IMR-90 (cell line): ENCODE data around the gene NTN4. TPM values are rescaled to one million over a fixed set of nuclear protein-coding genes. Genes with fewer than 3 reads are reported as not detected.
"Not testable (repeated sequence)": the region's sequence is repeated elsewhere in the genome, so short reads cannot be mapped to it uniquely, and the experiment has no call there.

Experiments used
- ATAC-seq: fragments of 200-7000 bp; cut with Tn5 transposase; 2 replicates; pipeline ENCODE4 v1.9.1; 2020; ENCODE audit warnings: low read depth, mild to moderate bottlenecking, moderate library complexity
- BruUV-seq: library from RNA; stranded (reverse); fragments of 400-500 nt; replicated peaks from 2 replicates; lab custom pipeline; 2021; lab: Mats Ljungman, UMichigan
- CTCF ChIA-PET: fragments of 300-600 bp; formaldehyde crosslinking; extraction: SDS; loops from one replicate; lab custom pipeline; 2021; ENCODE audit warnings: antibody characterized with exemption; lab: Yijun Ruan, JAX
- POLR2A ChIA-PET: fragments of 300-600 bp; sonication (Branson Sonifier 250); formaldehyde crosslinking; loops from one replicate; lab custom pipeline; 2022; ENCODE audit warnings: antibody characterized with exemption; ENCODE audit not compliant: unreplicated experiment; lab: Charles Lee
- DNase-seq: peaks from one replicate; pipeline ENCODE4 v3.0.0; 2013
- H2AFZ ChIP-seq: replicated peaks from 2 replicates; pipeline ENCODE3; 2013; ENCODE audit warnings: low read length, mild to moderate bottlenecking; ENCODE audit not compliant: poor library complexity
- H2AK5ac ChIP-seq: 2 replicates; pipeline ENCODE4 v1.6.1; 2013; ENCODE audit warnings: low read depth, low read length, inconsistent platforms
- H2AK9ac ChIP-seq: replicated peaks from 2 replicates; pipeline ENCODE3; 2013; ENCODE audit warnings: mild to moderate bottlenecking, low read depth, low read length, moderate library complexity; ENCODE audit not compliant: poor library complexity
- H2BK120ac ChIP-seq: 2 replicates; pipeline ENCODE4 v1.6.1; 2013; ENCODE audit warnings: low read depth, low read length, inconsistent platforms
- H2BK15ac ChIP-seq: 3 replicates; pipeline ENCODE4 v1.6.1; 2013; ENCODE audit warnings: low read depth, low read length, inconsistent platforms
- H2BK20ac ChIP-seq: 2 replicates; pipeline ENCODE4 v1.6.1; 2013; ENCODE audit warnings: low read depth, mild to moderate bottlenecking, inconsistent platforms, low read length, moderate library complexity
- H2BK5ac ChIP-seq: 2 replicates; pipeline ENCODE4 v1.6.1; 2013; ENCODE audit warnings: mild to moderate bottlenecking, low read depth, low read length, inconsistent platforms; ENCODE audit not compliant: poor library complexity, severe bottlenecking
- H3K14ac ChIP-seq: replicated peaks from 2 replicates; pipeline ENCODE4 v1.6.1; 2013; ENCODE audit warnings: low read depth, low read length, inconsistent platforms
- H3K18ac ChIP-seq: 2 replicates; pipeline ENCODE4 v1.6.1; 2013; ENCODE audit warnings: low read depth, low read length, control low read depth
- H3K23ac ChIP-seq: 2 replicates; pipeline ENCODE4 v1.6.1; 2013; ENCODE audit warnings: low read depth, low read length, inconsistent platforms
- H3K27ac ChIP-seq: 2 replicates; pipeline ENCODE4 v1.5.1; 2013; ENCODE audit warnings: mild to moderate bottlenecking, control low read depth, low read length; ENCODE audit not compliant: insufficient read depth
- H3K27me3 ChIP-seq: 2 replicates; pipeline ENCODE4 v1.6.1; 2013; ENCODE audit warnings: low read length; ENCODE audit not compliant: control insufficient read depth, insufficient read depth
- H3K36me3 ChIP-seq: 2 replicates; pipeline ENCODE4 v1.6.1; 2013; ENCODE audit warnings: low read length, mixed read lengths; ENCODE audit not compliant: control insufficient read depth, insufficient read depth
- H3K4ac ChIP-seq: 2 replicates; pipeline ENCODE4 v1.6.1; 2013; ENCODE audit warnings: low read depth, low read length, inconsistent platforms
- H3K4me1 ChIP-seq: 2 replicates; pipeline ENCODE4 v1.6.1; 2013; ENCODE audit warnings: low read length, mixed read lengths; ENCODE audit not compliant: control insufficient read depth, insufficient read depth
- H3K4me2 ChIP-seq: 2 replicates; pipeline ENCODE4 v1.6.1; 2013; ENCODE audit warnings: low read depth, mild to moderate bottlenecking, control low read depth, low read length, moderate library complexity
- H3K4me3 ChIP-seq: 2 replicates; pipeline ENCODE4 v1.5.1; 2013; ENCODE audit warnings: low read depth, mild to moderate bottlenecking, control low read depth, low read length, moderate library complexity; ENCODE audit not compliant: insufficient read depth
- H3K56ac ChIP-seq: 2 replicates; pipeline ENCODE4 v1.6.1; 2013; ENCODE audit warnings: low read length, inconsistent platforms; ENCODE audit not compliant: insufficient read depth; ENCODE audit errors: extremely low read depth
- H3K79me1 ChIP-seq, 2 experiments: 2 replicates each; pipeline ENCODE4 v1.6.1; 2013; ENCODE audit warnings: low read length in 2 of 2, inconsistent platforms in 1 of 2, low read depth in 1 of 2
- H3K9ac ChIP-seq: 2 replicates; pipeline ENCODE4 v1.6.1; 2013; ENCODE audit warnings: low read depth, low read length, control low read depth
- H3K9me1 ChIP-seq: 2 replicates; pipeline ENCODE4 v1.6.1; 2013; ENCODE audit warnings: low read length, inconsistent platforms; ENCODE audit not compliant: insufficient read depth
- H3K9me3 ChIP-seq: 2 replicates; pipeline ENCODE4 v1.6.1; 2013; ENCODE audit warnings: low read length; ENCODE audit not compliant: control insufficient read depth, insufficient read depth
- H4K20me1 ChIP-seq: 2 replicates; pipeline ENCODE4 v1.6.1; 2013; ENCODE audit warnings: low read length, inconsistent platforms; ENCODE audit not compliant: insufficient read depth
- H4K5ac ChIP-seq: 2 replicates; pipeline ENCODE4 v1.6.1; 2013; ENCODE audit warnings: mild to moderate bottlenecking, low read depth, low read length, control low read depth
- H4K8ac ChIP-seq, 2 experiments: 2 replicates each; pipeline ENCODE4 v1.6.1; 2013; ENCODE audit warnings: low read depth in 2 of 2, low read length in 2 of 2, control low read depth in 1 of 2, inconsistent platforms in 1 of 2
- H4K91ac ChIP-seq: 2 replicates; pipeline ENCODE4 v1.6.1; 2013; ENCODE audit warnings: low read depth, low read length, inconsistent platforms; ENCODE audit not compliant: insufficient read depth
- WGBS, 2 experiments: methylation state at CpG; one replicate each; pipeline versions ENCODE4 v1.1.5 to v1.1.7; 2013; ENCODE audit warnings: missing lambda C conversion rate in 2 of 2; ENCODE audit not compliant: insufficient read length in 1 of 2; ENCODE audit errors: extremely low coverage in 2 of 2; 5-methylcytosine and 5-hydroxymethylcytosine counted together
- dilution Hi-C: fragments of 300-500 bp; cut with HindIII; formaldehyde crosslinking; loops from one replicate; pipeline ENCODE4 v1.14.3; 2018; ENCODE audit warnings: low sequenced_read_pairs; ENCODE audit not compliant: unreplicated experiment
- in situ Hi-C: fragments of 300-500 bp; cut with MboI; formaldehyde crosslinking; loops from 3 replicates; pipeline ENCODE4 v1.14.3; 2019; ENCODE audit warnings: low sequenced_read_pairs, inconsistent platforms, mixed read lengths
- intact Hi-C: fragments of 100-400 bp; cut with micrococcal nuclease; formaldehyde crosslinking; loops from 2 replicates; pipeline ENCODE4 v1.10.0; 2022
- polyA plus RNA-seq, 3 experiments: library from polyadenylated mRNA; depleted of rRNA; stranded (reverse); fragments of >200 nt; gene quantifications; 2 replicates each; pipeline ENCODE4 v1.2.3, GENCODE V29; 2012; ENCODE audit warnings: low replicate concordance in 1 of 3
- total RNA-seq: library from RNA; depleted of rRNA; stranded (reverse); fragments of >200 nt; gene quantifications from 2 replicates; pipeline ENCODE4 v1.2.3, GENCODE V29; 2012

Gene NTN4
- total and polyA plus RNA-seq, 2 of the 4 experiments (the other 2 are of a cell fraction) = 54.6 to 56.6 TPM

- H2BK5ac ChIP-seq, ATAC-seq, H3K9me1 ChIP-seq, H3K23ac ChIP-seq, H4K5ac ChIP-seq, in situ Hi-C loops, H3K18ac ChIP-seq, H2AFZ ChIP-seq, H3K4me3 ChIP-seq, H4K91ac ChIP-seq, H2AK9ac ChIP-seq, H2AK5ac ChIP-seq, dilution Hi-C loops, POLR2A ChIA-PET, H3K9me3 ChIP-seq, DNase-seq, H3K4ac ChIP-seq, H3K36me3 ChIP-seq, H3K27me3 ChIP-seq, BruUV-seq, H3K79me1 ChIP-seq, H4K20me1 ChIP-seq, H2BK120ac ChIP-seq, H3K14ac ChIP-seq, H4K8ac ChIP-seq, intact Hi-C loops, H3K9ac ChIP-seq, H3K56ac ChIP-seq, H3K4me1 ChIP-seq, H2BK15ac ChIP-seq, H3K4me2 ChIP-seq, H2BK20ac ChIP-seq, H3K27ac ChIP-seq: not testable (repeated sequence)
- WGBS, 2 experiments = no CpG with 5 or more reads among the region's 8 CpGs
- CTCF ChIA-PET = interaction anchor here (1.3 kb wide), 1 partner anchor 12 kb away, joined by 3 read pairs; no protein-coding TSS in a partner anchor
These were observed 44.5 kb downstream of the NTN4 start for GRCh38 chr12:95746062-95746461.
